SHP77 treated with DMSO at 0.1 percent for 48 hours (cell line): ENCODE results near the gene RC3H2.

Experiments used
- DNase-seq: peaks from one replicate; lab custom pipeline; 2025; lab: John Stamatoyannopoulos, UW

RC3H2 gene

GRCh38 chr9:122904823-122905710, at the start of gene RC3H2:
TSS of gene RC3H2 (minus strand) at chr9:122905359. CDS start at chr9:122897509, 7,850 bp downstream.
- DNase-seq: peak; percentile 95

GRCh38 chr9:122954253-122954691, 49.1 kb upstream of the RC3H2 start:
- no peak for DNase-seq

GRCh38 chr9:122951056-122951455, 45.9 kb upstream of the RC3H2 start:
- no peak for DNase-seq

- DNase-seq: no peak
These were observed 45.1 kb upstream of the RC3H2 start for GRCh38 chr9:122950263-122950662.

- no peak for DNase-seq
These were observed 44.5 kb upstream of the RC3H2 start for GRCh38 chr9:122949696-122950095.

- DNase-seq: no peak
These were observed 43.2 kb upstream of the RC3H2 start for GRCh38 chr9:122948313-122948712.

- no peak for DNase-seq
These were observed 41.4 kb upstream of the RC3H2 start for GRCh38 chr9:122946461-122947005.

GRCh38 chr9:122944960-122945888, 40.1 kb upstream of the RC3H2 start:
- DNase-seq: no peak

GRCh38 chr9:122941582-122942234, 36.5 kb upstream of the RC3H2 start:
- DNase-seq: no peak

GRCh38 chr9:122940749-122941581, 35.8 kb upstream of the RC3H2 start, which contains the start of gene RABGAP1:
TSS of gene RABGAP1 (plus strand) at chr9:122941020. CDS start at chr9:122957060, 16,040 bp downstream.
- peak; percentile 93 for DNase-seq

- DNase-seq: no peak
These were observed 35.2 kb upstream of the RC3H2 start for GRCh38 chr9:122940454-122940748.

- no peak for DNase-seq
These were observed 34.4 kb upstream of the RC3H2 start for GRCh38 chr9:122939601-122940000.

GRCh38 chr9:122936883-122937282, 31.7 kb upstream of the RC3H2 start:
- DNase-seq: no peak

GRCh38 chr9:122936464-122936863, 31.3 kb upstream of the RC3H2 start:
- no peak for DNase-seq

GRCh38 chr9:122931226-122932121, 26.3 kb upstream of the RC3H2 start, which contains the start of gene ZBTB26:
TSS of gene ZBTB26 (minus strand) at chr9:122931512. CDS start at chr9:122919934, 11,578 bp downstream.
- peak; percentile 76 for DNase-seq

GRCh38 chr9:122930541-122931225, 25.5 kb upstream of the RC3H2 start:
- no peak for DNase-seq

GRCh38 chr9:122929796-122930354, 24.7 kb upstream of the RC3H2 start:
- DNase-seq: no peak

- no peak for DNase-seq
These were observed 18.8 kb upstream of the RC3H2 start for GRCh38 chr9:122923947-122924346.

- DNase-seq: no peak
These were observed 17.6 kb upstream of the RC3H2 start for GRCh38 chr9:122922713-122923112.
